Heart left ventricle (tissue), 16 donors: ENCODE measurements around the gene LECT2. TPM values are rescaled to one million over a fixed set of nuclear protein-coding genes. Genes with fewer than 3 reads are reported as not detected.

Source experiments
- ATAC-seq, 4 donors: fragments of 200-7000 bp; cut with Tn5 transposase; one replicate each; pipeline ENCODE4 v1.9.1; 2020 to 2022; ENCODE audit warnings: moderate library complexity in 4 of 4, mild to moderate bottlenecking in 3 of 4, moderate number of reproducible peaks in 1 of 4
- DNase-seq, 5 donors: peaks; one replicate each; pipeline ENCODE4 v3.0.0-alpha.2; 2020
- H3K27ac ChIP-seq, 12 donors: fragments of 200-600 bp; sonication (generic) in 4 of 12; one replicate each; pipeline versions ENCODE4 v1.5.0 to v1.8.0; 2016 to 2022; ENCODE audit warnings: mild to moderate bottlenecking in 2 of 12
- H3K27me3 ChIP-seq, 9 donors: fragments of 200-600 bp; sonication (generic) in 2 of 9; one replicate each; pipeline versions ENCODE4 v1.5.1 to v1.8.0; 2016 to 2022; ENCODE audit warnings: mild to moderate bottlenecking in 3 of 9
- H3K36me3 ChIP-seq, 9 donors: fragments of 200-600 bp; sonication (generic) in 2 of 9; one replicate each; pipeline versions ENCODE4 v1.5.0 to v1.8.0; 2018 to 2022; ENCODE audit warnings: mild to moderate bottlenecking in 2 of 9
- H3K4me1 ChIP-seq, 12 donors: fragments of 200-600 bp; sonication (generic) in 4 of 12; one replicate each; pipeline versions ENCODE4 v1.5.0 to v1.8.0; 2016 to 2022; ENCODE audit warnings: mild to moderate bottlenecking in 3 of 12
- H3K4me3 ChIP-seq, 12 donors: fragments of 200-600 bp; sonication (generic) in 4 of 12; one replicate each; pipeline versions ENCODE4 v1.5.0 to v1.8.0; 2017 to 2022; ENCODE audit warnings: mild to moderate bottlenecking in 9 of 12, moderate library complexity in 4 of 12
- H3K9me3 ChIP-seq, 12 donors: fragments of 200-600 bp; sonication (generic) in 4 of 12; one replicate each; pipeline versions ENCODE4 v1.5.0 to v1.8.0; 2016 to 2022; ENCODE audit warnings: mild to moderate bottlenecking in 1 of 12
- POLR2A ChIP-seq, 2 donors: fragments of 450-650 bp; IDR thresholded peaks; one replicate each; pipeline ENCODE4 v1.6.1; 2017; ENCODE audit warnings: antibody characterized with exemption in 2 of 2, mild to moderate bottlenecking in 2 of 2, moderate library complexity in 2 of 2
- WGBS, 4 donors: extraction: QIAGEN DNeasy Blood & Tissue Kit in 2 of 4; methylation state at CpG; one replicate each; pipeline versions ENCODE4 v1.1.5 to v1.1.7; 2013 to 2018; 5-methylcytosine and 5-hydroxymethylcytosine counted together
- intact Hi-C, 10 donors: fragments of 100-400 bp; cut with DNase I; formaldehyde crosslinking; loops; one replicate each; pipeline versions ENCODE4 v1.11.1 to v1.14.2; 2022
- polyA plus RNA-seq, 2 donors: library from polyadenylated mRNA; stranded (reverse); fragments of 200-250 nt; gene quantifications; one replicate each; pipeline ENCODE4 v1.2.3, GENCODE V29; 2013
- total RNA-seq, 9 donors: library from RNA; depleted of rRNA in 2 of 9; stranded (reverse); fragments of >200 nt in 2 of 9; fragmentation: NEBNext Ultra II Directional in 3 of 9; extraction: Animal tissue kit (Norgen Biotek cat#: 25700) in 3 of 9; gene quantifications; one replicate each; pipeline versions ENCODE4 v1.1.0 to v1.2.4, GENCODE V29; 2016 to 2023
- TF ChIP-seq, protein P1 (sequence below), 12 donors: fragments of 200-600 bp; sonication (generic) in 4 of 12; IDR thresholded peaks; one replicate each; pipeline versions ENCODE4 v1.5.0 to v1.8.0; 2018 to 2022; ENCODE audit warnings: antibody characterized with exemption in 12 of 12, mild to moderate bottlenecking in 5 of 12
- donor health status: ischemic (EF 13 %, LVEDD 7.1; RV severe dilation, severe dysfunction).
- donor health status: healthy with polysubstance abuse.
- donor health status: DM: no; HTN: yes; CAD: no.
- donor health status: DM: no; HTN: no; CAD: no.
- donor health status: ischemic (EF 25% LVEDD 6.9; RV normal size, moderate dysfunction).
- donor health status: ischemic (EF 25% LVEDD 5.7; RV mildly dilated, moderate dysfunction).
- donor health status: healthy.
- donor health status: DM: yes; HTN: yes; CAD: no.
- donor health status: ischemic (EF 35%, LVEDD 5.7; RV mildly dilated, moderate dysfunction).
- donor health status: nonischemic (EF 11% LVEDD 7.7; RV severe dilation, severe dysfunction).
- donor health status: DM: yes; HTN: yes; CAD: no.
- donor health status: PGD.
- donor health status: ischemic (EF 29% LVEDD 5.4; RV normal size, mild dysfunction).
- donor health status: nonischemic (EF 23%, LVEDD 6.1; RV moderate dilation, normal function).

LECT2 gene
- total and polyA plus RNA-seq, 11 donors: not detected

GRCh38 chr5:135905144-135905543 is 49.6 kb downstream of the LECT2 start:
- H3K36me3 ChIP-seq: no peaks in the 10 kb centered on the region
- ATAC-seq: no peak
- no peak overlapping the region for H3K27ac ChIP-seq
- no peaks in the 10 kb centered on the region for H3K9me3 ChIP-seq
- intact Hi-C loops: no loop called here
- H3K27me3 ChIP-seq: peaks cover 0 to 73% (median 19%) of the 10 kb centered on the region in 9 donors
- no peak for TF ChIP-seq POLR2A (IDR thresholded peaks at IDR 0.05)
- TF ChIP-seq, protein P1, sequence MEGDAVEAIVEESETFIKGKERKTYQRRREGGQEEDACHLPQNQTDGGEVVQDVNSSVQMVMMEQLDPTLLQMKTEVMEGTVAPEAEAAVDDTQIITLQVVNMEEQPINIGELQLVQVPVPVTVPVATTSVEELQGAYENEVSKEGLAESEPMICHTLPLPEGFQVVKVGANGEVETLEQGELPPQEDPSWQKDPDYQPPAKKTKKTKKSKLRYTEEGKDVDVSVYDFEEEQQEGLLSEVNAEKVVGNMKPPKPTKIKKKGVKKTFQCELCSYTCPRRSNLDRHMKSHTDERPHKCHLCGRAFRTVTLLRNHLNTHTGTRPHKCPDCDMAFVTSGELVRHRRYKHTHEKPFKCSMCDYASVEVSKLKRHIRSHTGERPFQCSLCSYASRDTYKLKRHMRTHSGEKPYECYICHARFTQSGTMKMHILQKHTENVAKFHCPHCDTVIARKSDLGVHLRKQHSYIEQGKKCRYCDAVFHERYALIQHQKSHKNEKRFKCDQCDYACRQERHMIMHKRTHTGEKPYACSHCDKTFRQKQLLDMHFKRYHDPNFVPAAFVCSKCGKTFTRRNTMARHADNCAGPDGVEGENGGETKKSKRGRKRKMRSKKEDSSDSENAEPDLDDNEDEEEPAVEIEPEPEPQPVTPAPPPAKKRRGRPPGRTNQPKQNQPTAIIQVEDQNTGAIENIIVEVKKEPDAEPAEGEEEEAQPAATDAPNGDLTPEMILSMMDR (IDR thresholded peaks at IDR 0.05): no peak
- no peak overlapping the region for H3K4me3 ChIP-seq
- no peak for DNase-seq
- H3K4me1 ChIP-seq: no peaks in the 10 kb centered on the region
- WGBS, 4 donors: 56 to 72% (median 66%) methylated on average over 1 of the region's 1 CpG

- H3K4me3 ChIP-seq: no peak overlapping the region
- H3K36me3 ChIP-seq: no peaks in the 10 kb centered on the region
- H3K4me1 ChIP-seq: no peaks in the 10 kb centered on the region
- H3K27ac ChIP-seq: no peak overlapping the region
- no peaks in the 10 kb centered on the region for H3K9me3 ChIP-seq
- intact Hi-C loops: no loop called here
- ATAC-seq (no peak), DNase-seq (no peak)
- TF ChIP-seq, protein P1 (IDR thresholded peaks at IDR 0.05): no peak
- TF ChIP-seq POLR2A (IDR thresholded peaks at IDR 0.05): no peak
- 16 to 26% (median 21%) methylated on average over 3 of the region's 3 CpGs for WGBS, 4 donors
- peaks cover 0 to 71% (median 12%) of the 10 kb centered on the region in 9 donors for H3K27me3 ChIP-seq
Observed at GRCh38 chr5:135901633-135902032, 53.1 kb downstream of the LECT2 start.

- no peaks in the 10 kb centered on the region for H3K9me3 ChIP-seq
- peaks cover 0 to 74% (median 13%) of the 10 kb centered on the region in 9 donors for H3K27me3 ChIP-seq
- no peak for DNase-seq
- ATAC-seq: no peak
- 75 to 84% (median 80%) methylated on average over 3 of the region's 3 CpGs for WGBS, 4 donors
- intact Hi-C loops: no loop called here
- H3K36me3 ChIP-seq: no peaks in the 10 kb centered on the region
- no peak overlapping the region for H3K4me3 ChIP-seq
- no peak overlapping the region for H3K27ac ChIP-seq
- H3K4me1 ChIP-seq: no peaks in the 10 kb centered on the region
- TF ChIP-seq, protein P1 (IDR thresholded peaks at IDR 0.05): no peak
- TF ChIP-seq POLR2A (IDR thresholded peaks at IDR 0.05): no peak
Observed at GRCh38 chr5:135900276-135900675, 54.5 kb downstream of the LECT2 start.

- Histone ChIP-seq H3K27ac (no peak overlapping the region), H3K36me3 (no peaks in the 10 kb centered on the region), H3K9me3 (no peaks in the 10 kb centered on the region), H3K27me3 (peaks cover 0 to 66% (median 13%) of the 10 kb centered on the region in 9 donors), H3K4me3 (no peak overlapping the region), H3K4me1 (no peaks in the 10 kb centered on the region)
- ATAC-seq: no peak
- 76 to 82% (median 79%) methylated on average over 6 of the region's 6 CpGs for WGBS, 4 donors
- intact Hi-C loops: no loop called here
- TF ChIP-seq POLR2A (IDR thresholded peaks at IDR 0.05): no peak
- TF ChIP-seq, protein P1 (IDR thresholded peaks at IDR 0.05): no peak
- DNase-seq: no peak
Observed at GRCh38 chr5:135898651-135899050, 56.1 kb downstream of the LECT2 start.

Other genes starting within 250 kb of the LECT2 start
- gene SLC25A48, start 120.3 kb downstream of the LECT2 start, total RNA-seq: 1 to 10 TPM in 2 of 9 donors, under 1 TPM in 1, not detected in 6; 0.72 to 3.5 (median 1.7) TPM
- 1 to 10 TPM in 1 of 2 donors, under 1 TPM in 1; 0.38 to 8.7 TPM for gene SLC25A48, start 120.3 kb downstream of the LECT2 start, polyA plus RNA-seq
- not detected for gene IL9, start 59.1 kb downstream of the LECT2 start, total RNA-seq
- not detected for gene IL9, start 59.1 kb downstream of the LECT2 start, polyA plus RNA-seq
- gene TGFBI, start 74.0 kb upstream of the LECT2 start, total RNA-seq: 100 to 1,000 TPM in 2 of 9 donors, 10 to 100 TPM in 7; 31.8 to 206 (median 42.9) TPM
- 10 to 100 TPM; 50.0 to 64.2 TPM for gene TGFBI, start 74.0 kb upstream of the LECT2 start, polyA plus RNA-seq
- 10 to 100 TPM; 24.9 to 53.3 (median 36.4) TPM for gene SMAD5, start 177.9 kb upstream of the LECT2 start, total RNA-seq
- 10 to 100 TPM in 1 of 2 donors, 1 to 10 TPM in 1; 6.9 to 12.0 TPM for gene SMAD5, start 177.9 kb upstream of the LECT2 start, polyA plus RNA-seq
- gene SMIM32, start 238.2 kb upstream of the LECT2 start, total RNA-seq: not detected
- gene SMIM32, start 238.2 kb upstream of the LECT2 start, polyA plus RNA-seq: not detected